GM18519 (cell line): ENCODE results near the gene SH3BGRL2.
"Not testable (repeated sequence)": the region's sequence is repeated elsewhere in the genome, so short reads cannot be mapped to it uniquely, and the experiment has no call there.

Source experiments
- ATAC-seq: cut with Tn5 transposase; IDR thresholded peaks from one replicate; pipeline ENCODE4 v1.9.1; 2021; ENCODE audit warnings: mild to moderate bottlenecking, moderate library complexity; ENCODE audit not compliant: unreplicated experiment, low FRiP score

Gene SH3BGRL2

DNA sequence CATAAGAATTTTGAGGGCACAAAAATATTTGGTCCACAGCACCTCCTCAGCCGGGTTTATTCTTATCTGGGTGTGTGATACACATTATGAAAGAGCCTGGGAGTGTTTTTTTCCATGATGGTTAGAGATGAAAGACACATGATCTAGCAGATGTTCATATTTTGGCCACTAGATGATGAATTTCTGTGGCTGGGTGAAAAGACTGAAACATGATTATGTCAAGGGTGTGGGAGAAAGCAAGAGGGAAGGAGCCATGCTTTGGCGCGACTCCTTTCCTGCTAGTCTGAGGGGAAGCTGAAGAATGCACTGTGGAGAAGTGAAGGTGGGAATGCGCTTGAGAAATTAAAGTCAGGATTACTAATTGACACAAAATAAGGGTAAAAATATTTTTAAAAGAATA, 102.3 kb downstream of the SH3BGRL2 start:
- ATAC-seq: no peak

DNA sequence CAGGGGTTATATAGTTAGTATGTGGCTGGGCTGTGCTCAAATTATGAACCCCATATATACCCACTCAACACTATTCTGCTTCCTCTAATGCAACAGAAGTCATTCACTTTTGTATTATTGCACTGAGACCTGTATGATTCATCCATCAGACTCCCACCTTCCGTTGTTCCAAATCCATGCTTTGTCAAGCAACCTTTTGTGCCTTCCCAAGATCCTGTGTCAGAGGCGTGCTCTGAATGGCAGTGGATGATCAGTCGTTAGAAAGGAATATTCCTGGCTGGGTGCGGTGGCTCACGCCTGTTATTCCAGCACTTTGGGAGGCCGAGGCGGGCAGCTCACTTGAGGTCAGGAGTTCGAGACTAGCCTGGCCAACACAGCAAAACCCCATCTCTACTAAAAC, 103.2 kb downstream of the SH3BGRL2 start:
- ATAC-seq: no peak

DNA sequence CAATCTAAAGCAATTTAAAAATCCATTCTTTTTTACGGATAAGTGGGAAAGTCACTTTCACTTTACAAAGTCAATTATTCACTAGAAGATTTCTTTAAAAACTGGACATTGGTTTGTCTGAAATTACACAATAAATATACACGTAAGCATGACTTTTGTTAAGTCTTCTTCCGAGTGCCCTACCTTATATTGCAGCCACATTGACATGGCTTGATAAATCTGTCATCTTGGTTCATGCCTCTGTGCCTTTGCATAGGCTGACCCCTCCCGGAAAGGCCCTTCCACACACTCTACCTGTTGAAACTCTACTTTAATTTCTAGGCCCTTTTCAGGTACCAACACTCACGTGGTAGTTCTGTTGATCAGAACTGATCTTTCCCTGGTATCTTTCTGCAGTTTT, 104.1 kb downstream of the SH3BGRL2 start:
- ATAC-seq: no peak

DNA sequence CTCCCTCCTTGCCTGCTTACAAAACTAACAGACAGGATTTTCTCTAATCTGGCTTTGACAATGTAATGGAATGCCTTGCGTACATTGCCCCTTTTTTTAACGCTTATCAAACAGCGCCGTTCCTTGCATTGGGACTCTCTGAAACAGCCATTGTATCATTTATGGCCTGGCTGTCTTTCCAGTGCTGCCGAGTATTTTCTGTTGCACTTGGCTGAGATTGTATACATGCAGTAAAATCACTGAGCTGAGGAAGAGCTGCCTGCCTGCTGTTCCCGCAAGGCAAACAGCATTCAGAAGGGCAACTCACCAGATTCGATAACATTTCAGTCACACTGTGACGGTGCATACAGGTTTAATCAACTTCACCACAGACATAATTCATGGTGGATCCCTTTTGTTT, 106.0 kb downstream of the SH3BGRL2 start:
- ATAC-seq: no peak

DNA sequence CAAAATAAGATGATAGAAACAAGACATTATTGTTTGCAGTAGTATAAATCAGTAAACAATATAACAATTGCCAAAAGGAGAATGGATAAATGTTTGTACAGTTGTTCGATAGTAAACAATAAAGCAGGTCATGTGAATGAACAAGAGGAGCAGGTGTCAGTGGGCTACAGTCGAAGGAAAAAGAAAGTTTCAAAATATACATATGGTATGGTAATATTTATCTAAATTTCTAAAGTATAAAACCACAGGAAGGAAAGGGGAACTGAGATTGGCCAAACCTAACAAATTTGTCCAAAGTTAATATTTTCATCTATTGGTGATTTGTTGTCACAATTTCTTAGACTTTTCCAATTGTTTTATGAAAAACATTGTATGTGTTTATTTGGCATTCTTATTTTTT, 110.9 kb downstream of the SH3BGRL2 start:
- no peak for ATAC-seq

DNA sequence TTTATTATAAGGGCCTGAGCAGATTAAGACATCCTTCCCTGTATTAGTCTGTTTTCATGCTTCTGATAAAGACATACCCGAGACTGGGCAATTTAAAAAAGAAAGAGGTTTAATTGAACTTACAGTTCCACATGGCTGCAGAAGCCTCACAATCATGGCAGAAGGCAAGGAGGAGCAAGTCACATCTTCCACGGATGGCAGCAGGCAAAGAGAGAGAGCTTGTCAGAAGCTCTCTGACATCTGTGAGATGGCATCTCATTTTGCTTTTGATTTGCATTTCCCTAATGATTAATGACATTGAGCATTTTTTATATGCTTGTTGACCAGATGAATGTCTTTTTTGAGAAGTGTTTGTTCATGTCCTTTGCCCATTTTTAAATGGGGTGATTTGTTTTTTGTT, 114.2 kb downstream of the SH3BGRL2 start:
- not testable (repeated sequence) for ATAC-seq

DNA sequence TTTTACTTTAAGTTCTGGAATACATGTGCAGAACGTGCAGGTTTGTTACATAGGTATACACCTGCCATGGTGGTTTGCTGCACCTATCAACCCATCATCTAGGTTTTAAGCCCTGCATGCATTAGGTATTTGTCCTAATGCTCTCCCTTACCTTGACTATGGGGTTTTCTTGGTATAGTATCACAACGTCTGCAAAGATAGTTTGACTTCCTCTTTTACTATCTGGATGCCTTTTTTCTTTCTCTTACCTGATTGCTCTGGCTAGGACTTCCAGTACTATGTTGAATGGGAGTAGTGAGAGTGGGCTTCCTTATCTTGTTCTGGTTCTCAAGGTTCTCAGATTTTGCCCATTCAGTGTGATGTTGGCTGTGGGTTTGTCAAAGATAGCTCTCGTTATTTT, 115.2 kb downstream of the SH3BGRL2 start:
- not testable (repeated sequence) for ATAC-seq

DNA sequence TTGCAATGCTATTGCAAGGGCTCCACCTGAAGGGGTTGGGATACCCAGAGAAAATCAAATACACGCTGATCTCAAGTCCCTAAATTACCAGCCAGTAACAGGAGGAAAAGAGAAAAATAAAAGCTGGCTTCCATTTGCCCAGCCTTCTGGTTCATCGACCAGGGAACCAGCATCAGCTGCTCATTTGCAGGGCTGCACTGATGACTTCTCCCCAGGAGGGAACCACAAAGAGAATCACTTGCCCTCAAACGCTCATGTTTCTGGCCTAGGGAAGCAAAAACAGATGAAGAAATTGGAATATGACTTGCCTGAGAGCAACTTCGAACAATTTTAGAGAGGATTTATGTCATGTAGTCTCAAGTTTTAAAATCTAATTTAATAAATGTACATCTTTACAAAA, 119.7 kb downstream of the SH3BGRL2 start:
- no peak for ATAC-seq
